ENCODE measurements around the gene IER5L.
A peak's percentile ranks its signal among the peaks of the same experiment; 100 is the strongest.

The IER5L gene

DNA sequence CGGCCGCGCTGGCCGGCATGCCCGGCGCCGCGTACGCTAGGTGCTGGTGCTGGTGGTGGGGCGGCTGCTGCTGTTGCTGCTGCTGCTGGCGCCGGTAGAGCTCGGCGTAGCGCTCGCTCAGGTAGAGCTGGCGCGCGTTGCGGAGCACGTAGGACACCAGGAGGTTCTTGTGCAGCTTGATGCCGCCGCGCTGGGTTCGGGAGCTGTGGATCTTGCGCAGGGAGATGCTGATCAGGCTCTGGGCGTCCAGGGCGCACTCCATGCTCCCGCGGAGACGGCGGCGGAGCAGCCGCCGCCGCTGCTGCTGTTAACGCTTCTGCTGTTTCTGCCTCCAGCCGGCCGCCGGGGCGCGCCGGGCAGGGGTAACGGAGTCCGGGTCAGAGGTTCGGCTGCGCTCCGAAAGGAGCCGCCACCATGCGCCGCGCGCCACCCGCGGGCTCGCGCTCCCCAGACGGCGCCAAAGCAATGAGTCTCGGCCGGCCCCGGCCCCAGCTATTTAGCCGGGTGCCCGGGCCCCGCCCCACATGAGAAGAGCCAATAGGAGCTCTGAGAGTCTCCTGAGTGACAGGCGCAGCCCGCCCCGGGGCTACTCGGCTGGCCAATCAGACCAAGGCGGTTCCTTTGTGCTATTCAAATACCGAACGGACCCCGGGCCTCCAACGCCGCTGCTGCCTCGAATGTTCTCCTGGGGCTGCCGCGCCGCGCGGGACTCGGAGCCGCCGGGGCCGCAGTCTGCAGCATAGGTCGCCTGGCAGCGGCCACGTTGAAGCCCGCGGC is at the start of gene IER5L:
TSS of gene IER5L (minus strand) at position 471 of the 777 bp plus-strand sequence. CDS start at position 262, 209 bp downstream.
- Histone ChIP-seq H3K4me3 (peak within 1 kb of the TSS; percentile 89), H3K9me3 (ENCODE audit: low read depth, low read length) (no peaks in the 10 kb centered on the region), H3K27ac (no peak within 1 kb of the TSS), H3K36me3 (ENCODE audit: insufficient read depth, low read length) (no peaks in the 10 kb centered on the region), H3K9ac (ENCODE audit: insufficient read length) (peak within 1 kb of the TSS; percentile 78)
- peak; percentile 80 for DNase-seq (ENCODE audit: low read depth, low spot score)
- no peak for TF ChIP-seq EZH2 (IDR thresholded peaks at IDR 0.05)
- TF ChIP-seq POLR2AphosphoS5 (IDR thresholded peaks at IDR 0.05; ENCODE audit: borderline replicate concordance, low read depth, low read length) = peak; percentile 100

GRCh38 chr9:129227843-129228189 is 49.8 kb upstream of the IER5L start:
- Histone ChIP-seq H3K9ac (ENCODE audit: insufficient read length) (no peak overlapping the region), H3K36me3 (ENCODE audit: insufficient read depth, low read length) (no peaks in the 10 kb centered on the region), H3K9me3 (ENCODE audit: low read depth, low read length) (no peaks in the 10 kb centered on the region), H3K4me3 (no peak overlapping the region), H3K27ac (no peak overlapping the region)
- no peak for TF ChIP-seq FOXP2 (optimal IDR thresholded peaks at IDR 0.05; ENCODE audit: control extremely low read depth, extremely low read length, insufficient read depth)
- TF ChIP-seq POLR2AphosphoS5 (IDR thresholded peaks at IDR 0.05; ENCODE audit: borderline replicate concordance, low read depth, low read length) = no peak
- TF ChIP-seq EZH2 (IDR thresholded peaks at IDR 0.05) = no peak
- DNase-seq (ENCODE audit: low read depth, low spot score) = no peak

DNA sequence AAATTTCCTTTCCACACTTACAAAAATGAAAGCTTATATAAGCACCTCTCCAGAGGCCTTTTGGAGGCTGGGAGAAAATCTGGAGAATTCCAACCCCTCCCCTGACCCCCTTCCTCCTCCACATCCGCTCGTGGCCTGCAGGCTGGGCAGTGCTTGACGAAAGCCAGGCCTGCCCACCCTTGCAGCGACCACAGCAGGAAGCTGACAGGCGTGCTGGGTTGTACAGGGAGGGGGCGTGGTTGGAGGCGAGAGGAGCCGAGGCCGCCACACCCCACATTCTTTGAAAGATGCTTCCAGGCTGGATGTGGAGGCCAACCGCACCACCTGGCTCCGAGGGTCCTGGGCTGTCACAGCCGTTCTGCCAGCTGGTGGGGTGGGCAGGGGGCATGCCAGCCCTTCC is 47.8 kb upstream of the IER5L start:
- no peak overlapping the region for H3K27ac ChIP-seq
- no peak for DNase-seq (ENCODE audit: low read depth, low spot score)
- no peak overlapping the region for H3K4me3 ChIP-seq
- no peaks in the 10 kb centered on the region for H3K36me3 ChIP-seq (ENCODE audit: insufficient read depth, low read length)
- no peak overlapping the region for H3K9ac ChIP-seq (ENCODE audit: insufficient read length)
- H3K9me3 ChIP-seq (ENCODE audit: low read depth, low read length) = no peaks in the 10 kb centered on the region
- TF ChIP-seq POLR2AphosphoS5 (IDR thresholded peaks at IDR 0.05; ENCODE audit: borderline replicate concordance, low read depth, low read length) (no peak), EZH2 (IDR thresholded peaks at IDR 0.05) (no peak), FOXP2 (optimal IDR thresholded peaks at IDR 0.05; ENCODE audit: control extremely low read depth, extremely low read length, insufficient read depth) (no peak)

DNA sequence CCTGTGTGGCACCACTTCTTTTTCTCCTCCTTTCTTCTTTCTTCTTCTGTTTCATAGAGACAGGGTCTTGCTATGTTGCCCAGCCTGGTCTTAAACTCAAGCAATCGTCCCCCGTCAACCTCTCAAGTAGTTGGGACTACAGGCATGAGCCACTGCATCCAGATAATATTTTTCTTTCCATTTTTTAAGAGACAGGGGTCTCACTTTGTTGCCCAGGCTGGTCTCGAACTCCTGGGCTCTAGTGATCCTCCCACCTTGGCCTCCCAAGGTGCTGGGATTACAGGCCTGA is 47.4 kb upstream of the IER5L start:
- Histone ChIP-seq H3K9ac (ENCODE audit: insufficient read length) (no peak overlapping the region), H3K36me3 (ENCODE audit: insufficient read depth, low read length) (no peaks in the 10 kb centered on the region), H3K4me3 (no peak overlapping the region), H3K27ac (no peak overlapping the region), H3K9me3 (ENCODE audit: low read depth, low read length) (no peaks in the 10 kb centered on the region)
- DNase-seq (ENCODE audit: low read depth, low spot score) = no peak
- TF ChIP-seq EZH2 (IDR thresholded peaks at IDR 0.05) = no peak
- TF ChIP-seq POLR2AphosphoS5 (IDR thresholded peaks at IDR 0.05; ENCODE audit: borderline replicate concordance, low read depth, low read length) = no peak
- TF ChIP-seq FOXP2 (optimal IDR thresholded peaks at IDR 0.05; ENCODE audit: control extremely low read depth, extremely low read length, insufficient read depth) = no peak

- DNase-seq (ENCODE audit: low read depth, low spot score) = no peak
- H3K4me3 ChIP-seq = no peak overlapping the region
- H3K9me3 ChIP-seq (ENCODE audit: low read depth, low read length) = no peaks in the 10 kb centered on the region
- no peak overlapping the region for H3K9ac ChIP-seq (ENCODE audit: insufficient read length)
- TF ChIP-seq FOXP2 (optimal IDR thresholded peaks at IDR 0.05; ENCODE audit: control extremely low read depth, extremely low read length, insufficient read depth) (no peak), POLR2AphosphoS5 (IDR thresholded peaks at IDR 0.05; ENCODE audit: borderline replicate concordance, low read depth, low read length) (no peak), EZH2 (IDR thresholded peaks at IDR 0.05) (no peak)
- H3K27ac ChIP-seq = no peak overlapping the region
- no peaks in the 10 kb centered on the region for H3K36me3 ChIP-seq (ENCODE audit: insufficient read depth, low read length)
Observed at GRCh38 chr9:129224618-129225489, 46.8 kb upstream of the IER5L start.

DNA sequence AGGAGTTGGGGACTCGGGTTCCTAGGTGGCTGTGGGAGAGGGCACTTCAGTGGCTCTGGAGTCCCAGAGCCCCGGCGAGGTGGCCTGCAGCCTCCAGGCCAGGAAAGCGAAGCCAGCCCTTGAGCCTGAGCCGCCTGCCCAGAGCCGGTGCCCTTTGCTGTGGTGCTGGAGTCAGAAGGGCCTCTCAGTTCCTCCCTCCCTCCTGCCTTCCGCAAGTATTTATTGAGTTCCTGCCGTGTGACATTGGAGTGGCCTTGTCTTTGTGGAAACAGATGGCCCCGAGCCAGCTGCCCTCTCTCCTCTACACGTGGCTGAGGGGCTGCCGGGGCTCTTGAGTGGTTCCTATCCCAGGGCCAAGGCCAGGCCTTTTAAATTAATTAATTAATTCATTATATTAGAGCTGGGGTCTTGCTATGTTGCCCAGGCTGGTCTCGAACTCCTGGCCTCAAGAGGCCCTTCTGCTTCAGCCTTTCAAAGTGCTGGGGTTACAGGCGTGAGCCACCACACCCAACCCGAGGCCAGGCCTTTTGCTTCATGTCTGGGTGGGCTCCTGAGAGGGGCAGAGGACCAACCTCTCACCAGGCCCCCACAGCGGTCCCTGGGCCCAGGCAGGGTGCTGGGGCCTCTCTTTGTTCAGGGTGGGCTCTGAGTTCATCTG is 45.6 kb upstream of the IER5L start:
- no peak for DNase-seq (ENCODE audit: low read depth, low spot score)
- Histone ChIP-seq H3K27ac (no peak overlapping the region), H3K9ac (ENCODE audit: insufficient read length) (no peak overlapping the region), H3K36me3 (ENCODE audit: insufficient read depth, low read length) (no peaks in the 10 kb centered on the region), H3K4me3 (no peak overlapping the region), H3K9me3 (ENCODE audit: low read depth, low read length) (no peaks in the 10 kb centered on the region)
- TF ChIP-seq POLR2AphosphoS5 (IDR thresholded peaks at IDR 0.05; ENCODE audit: borderline replicate concordance, low read depth, low read length) = no peak
- no peak for TF ChIP-seq FOXP2 (optimal IDR thresholded peaks at IDR 0.05; ENCODE audit: control extremely low read depth, extremely low read length, insufficient read depth)
- TF ChIP-seq EZH2 (IDR thresholded peaks at IDR 0.05) = no peak

DNA sequence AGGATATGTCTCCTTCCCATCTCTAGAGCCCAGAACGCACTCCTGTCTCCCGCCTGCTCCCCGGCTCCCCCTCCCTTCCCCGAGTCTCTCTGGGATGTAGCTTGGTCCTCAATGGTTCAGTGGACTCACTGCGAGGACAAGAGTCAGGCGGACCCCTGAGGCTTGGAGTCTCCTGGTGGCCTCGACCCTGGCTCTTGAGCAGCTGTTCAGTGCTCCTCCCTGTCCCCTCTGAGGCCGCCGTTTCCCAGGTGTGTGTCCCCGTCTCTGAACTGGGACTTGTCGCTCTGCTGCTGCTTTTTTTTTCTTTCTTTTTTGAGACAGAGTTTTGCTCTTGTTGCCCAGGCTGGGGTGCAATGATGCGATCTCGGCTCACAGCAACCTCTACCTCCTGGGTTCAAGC is 44.8 kb upstream of the IER5L start:
- no peak for DNase-seq (ENCODE audit: low read depth, low spot score)
- H3K9ac ChIP-seq (ENCODE audit: insufficient read length) = no peak overlapping the region
- no peak overlapping the region for H3K4me3 ChIP-seq
- no peaks in the 10 kb centered on the region for H3K36me3 ChIP-seq (ENCODE audit: insufficient read depth, low read length)
- H3K27ac ChIP-seq = no peak overlapping the region
- TF ChIP-seq EZH2 (IDR thresholded peaks at IDR 0.05) (no peak), POLR2AphosphoS5 (IDR thresholded peaks at IDR 0.05; ENCODE audit: borderline replicate concordance, low read depth, low read length) (no peak), FOXP2 (optimal IDR thresholded peaks at IDR 0.05; ENCODE audit: control extremely low read depth, extremely low read length, insufficient read depth) (no peak)
- no peaks in the 10 kb centered on the region for H3K9me3 ChIP-seq (ENCODE audit: low read depth, low read length)

DNA sequence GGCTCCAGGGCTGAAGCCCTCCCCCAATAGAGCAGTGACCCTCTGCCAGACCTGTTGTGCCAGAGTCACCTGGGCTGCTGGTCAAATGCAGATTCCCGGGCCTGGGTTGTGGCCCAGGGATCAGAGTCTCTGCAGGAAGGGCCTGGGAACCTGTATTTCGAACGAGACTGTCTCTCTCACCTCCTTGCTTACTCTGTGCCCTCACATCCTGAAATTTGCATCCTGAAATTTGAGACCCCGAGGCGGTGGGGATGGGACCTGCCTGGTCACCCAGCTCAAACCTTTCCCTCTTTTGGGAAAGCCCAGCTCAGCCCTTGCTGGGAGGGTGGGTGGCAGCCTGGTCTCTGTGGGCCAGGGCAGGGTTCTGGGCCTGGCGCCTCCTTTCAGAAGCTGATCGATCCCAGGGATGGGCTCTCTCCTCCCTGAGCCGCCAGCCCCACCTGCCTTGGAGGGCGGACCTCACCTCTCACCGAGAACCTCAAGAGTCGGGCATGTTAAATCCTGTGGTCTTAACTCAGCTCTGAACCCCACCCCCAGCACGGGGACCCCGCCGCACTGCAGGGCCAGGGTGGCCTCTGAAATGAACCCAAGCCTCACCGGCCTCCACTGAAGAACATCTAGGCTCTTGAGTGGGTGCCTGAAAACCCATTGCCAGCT is 44.0 kb upstream of the IER5L start:
- H3K36me3 ChIP-seq (ENCODE audit: insufficient read depth, low read length) = no peaks in the 10 kb centered on the region
- no peak overlapping the region for H3K4me3 ChIP-seq
- H3K9ac ChIP-seq (ENCODE audit: insufficient read length) = no peak overlapping the region
- TF ChIP-seq EZH2 (IDR thresholded peaks at IDR 0.05) (no peak), POLR2AphosphoS5 (IDR thresholded peaks at IDR 0.05; ENCODE audit: borderline replicate concordance, low read depth, low read length) (no peak), FOXP2 (optimal IDR thresholded peaks at IDR 0.05; ENCODE audit: control extremely low read depth, extremely low read length, insufficient read depth) (no peak)
- no peaks in the 10 kb centered on the region for H3K9me3 ChIP-seq (ENCODE audit: low read depth, low read length)
- DNase-seq (ENCODE audit: low read depth, low spot score) = no peak
- H3K27ac ChIP-seq = no peak overlapping the region

Data from SK-N-MC (cell line).